HEK293 (cell line): ENCODE data around the gene C2CD4C.

ENCODE experiments used
- ZBTB8A ChIP-seq: fragments of 450-650 bp; formaldehyde crosslinking; IDR thresholded peaks from 2 replicates; pipeline ENCODE4 v1.5.1; 2016; ENCODE audit warnings: missing biosample characterization, missing genetic modification characterization
- ZNF114 ChIP-seq: fragments of 450-650 bp; formaldehyde crosslinking; IDR thresholded peaks from 2 replicates; pipeline ENCODE4 v1.5.0; 2017; ENCODE audit warnings: missing biosample characterization, missing genetic modification characterization
- ZNF558 ChIP-seq: fragments of 450-650 bp; formaldehyde crosslinking; IDR thresholded peaks from 2 replicates; pipeline ENCODE4 v1.5.1; 2016; ENCODE audit warnings: missing biosample characterization, missing genetic modification characterization
- ZNF670 ChIP-seq: fragments of 450-650 bp; formaldehyde crosslinking; IDR thresholded peaks from 2 replicates; pipeline ENCODE4 v1.5.1; 2016; ENCODE audit warnings: missing biosample characterization, missing genetic modification characterization, low read depth
- TF ChIP-seq, protein P1 (sequence below): fragments of 450-650 bp; formaldehyde crosslinking; IDR thresholded peaks from 2 replicates; pipeline ENCODE4 v1.5.1; 2016; ENCODE audit warnings: missing biosample characterization, missing genetic modification characterization
- TF ChIP-seq, protein P2 (sequence below): fragments of 450-650 bp; formaldehyde crosslinking; IDR thresholded peaks from 2 replicates; pipeline ENCODE4 v1.5.1; 2016; ENCODE audit warnings: missing biosample characterization, missing genetic modification characterization
- TF ChIP-seq, protein P3 (sequence below): fragments of 450-650 bp; formaldehyde crosslinking; IDR thresholded peaks from 2 replicates; pipeline ENCODE4 v1.5.1; 2017; ENCODE audit warnings: missing biosample characterization, mild to moderate bottlenecking, missing genetic modification characterization, moderate library complexity

DNA sequence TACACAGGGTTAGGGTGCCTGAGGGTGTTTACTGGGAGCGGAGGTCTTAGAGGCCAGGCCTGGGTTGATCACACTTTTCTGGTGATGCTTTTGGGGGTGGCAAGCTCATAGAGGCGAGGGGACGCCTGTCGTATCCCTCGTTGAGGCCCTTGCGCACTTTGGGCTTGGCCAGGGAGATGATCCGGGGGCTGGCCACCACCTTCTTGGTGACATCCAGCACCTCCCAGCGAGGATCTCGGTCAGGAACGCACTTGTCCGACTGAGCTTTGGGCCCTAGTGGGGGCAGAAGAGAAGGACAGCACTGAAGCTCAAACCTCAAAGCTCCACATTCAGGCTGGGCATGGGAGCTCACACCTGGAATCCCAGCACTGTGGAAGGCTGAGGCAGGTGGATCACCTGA, 46.8 kb downstream of the C2CD4C start:
- TF ChIP-seq, protein P1, sequence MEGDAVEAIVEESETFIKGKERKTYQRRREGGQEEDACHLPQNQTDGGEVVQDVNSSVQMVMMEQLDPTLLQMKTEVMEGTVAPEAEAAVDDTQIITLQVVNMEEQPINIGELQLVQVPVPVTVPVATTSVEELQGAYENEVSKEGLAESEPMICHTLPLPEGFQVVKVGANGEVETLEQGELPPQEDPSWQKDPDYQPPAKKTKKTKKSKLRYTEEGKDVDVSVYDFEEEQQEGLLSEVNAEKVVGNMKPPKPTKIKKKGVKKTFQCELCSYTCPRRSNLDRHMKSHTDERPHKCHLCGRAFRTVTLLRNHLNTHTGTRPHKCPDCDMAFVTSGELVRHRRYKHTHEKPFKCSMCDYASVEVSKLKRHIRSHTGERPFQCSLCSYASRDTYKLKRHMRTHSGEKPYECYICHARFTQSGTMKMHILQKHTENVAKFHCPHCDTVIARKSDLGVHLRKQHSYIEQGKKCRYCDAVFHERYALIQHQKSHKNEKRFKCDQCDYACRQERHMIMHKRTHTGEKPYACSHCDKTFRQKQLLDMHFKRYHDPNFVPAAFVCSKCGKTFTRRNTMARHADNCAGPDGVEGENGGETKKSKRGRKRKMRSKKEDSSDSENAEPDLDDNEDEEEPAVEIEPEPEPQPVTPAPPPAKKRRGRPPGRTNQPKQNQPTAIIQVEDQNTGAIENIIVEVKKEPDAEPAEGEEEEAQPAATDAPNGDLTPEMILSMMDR (tag by site-specific recombination), result no peak
- TF ChIP-seq ZNF114 (tag by site-specific recombination) (no peak), ZNF670 (tag by site-specific recombination) (no peak), ZNF558 (tag by site-specific recombination) (no peak), ZBTB8A (no peak)
- TF ChIP-seq, protein P2, sequence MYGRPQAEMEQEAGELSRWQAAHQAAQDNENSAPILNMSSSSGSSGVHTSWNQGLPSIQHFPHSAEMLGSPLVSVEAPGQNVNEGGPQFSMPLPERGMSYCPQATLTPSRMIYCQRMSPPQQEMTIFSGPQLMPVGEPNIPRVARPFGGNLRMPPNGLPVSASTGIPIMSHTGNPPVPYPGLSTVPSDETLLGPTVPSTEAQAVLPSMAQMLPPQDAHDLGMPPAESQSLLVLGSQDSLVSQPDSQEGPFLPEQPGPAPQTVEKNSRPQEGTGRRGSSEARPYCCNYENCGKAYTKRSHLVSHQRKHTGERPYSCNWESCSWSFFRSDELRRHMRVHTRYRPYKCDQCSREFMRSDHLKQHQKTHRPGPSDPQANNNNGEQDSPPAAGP (tag by site-specific recombination), result no peak
- TF ChIP-seq, protein P3, sequence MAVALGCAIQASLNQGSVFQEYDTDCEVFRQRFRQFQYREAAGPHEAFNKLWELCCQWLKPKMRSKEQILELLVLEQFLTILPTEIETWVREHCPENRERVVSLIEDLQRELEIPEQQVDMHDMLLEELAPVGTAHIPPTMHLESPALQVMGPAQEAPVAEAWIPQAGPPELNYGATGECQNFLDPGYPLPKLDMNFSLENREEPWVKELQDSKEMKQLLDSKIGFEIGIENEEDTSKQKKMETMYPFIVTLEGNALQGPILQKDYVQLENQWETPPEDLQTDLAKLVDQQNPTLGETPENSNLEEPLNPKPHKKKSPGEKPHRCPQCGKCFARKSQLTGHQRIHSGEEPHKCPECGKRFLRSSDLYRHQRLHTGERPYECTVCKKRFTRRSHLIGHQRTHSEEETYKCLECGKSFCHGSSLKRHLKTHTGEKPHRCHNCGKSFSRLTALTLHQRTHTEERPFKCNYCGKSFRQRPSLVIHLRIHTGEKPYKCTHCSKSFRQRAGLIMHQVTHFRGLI, result no peak
